DMS 273 treated with DMSO at 0.1 percent for 48 hours (cell line): Measurements from ENCODE around the gene DEGS1.
"Not testable (repeated sequence)": the region's sequence is repeated elsewhere in the genome, so short reads cannot be mapped to it uniquely, and the experiment has no call there.

Source experiments
- DNase-seq: peaks from one replicate; lab custom pipeline; 2025; lab: John Stamatoyannopoulos, UW

The DEGS1 gene

DNA sequence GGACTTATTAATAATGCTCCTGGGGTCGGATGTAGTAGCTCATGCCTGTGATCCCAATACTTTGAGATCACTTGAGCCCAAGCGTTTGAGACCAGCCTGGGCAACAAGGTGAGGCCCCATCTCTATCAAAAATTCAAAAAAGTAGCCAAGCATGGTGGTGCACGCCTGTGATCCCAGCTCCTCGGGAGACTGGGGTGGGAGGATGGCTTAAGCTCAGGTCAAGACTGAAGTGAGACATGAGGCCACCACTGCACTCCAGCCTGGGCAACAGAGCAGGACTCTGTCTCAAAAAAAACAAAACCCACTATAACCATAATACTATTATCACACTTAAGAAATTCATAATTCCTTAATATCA is 1.6 kb upstream of the DEGS1 start:
- no peak for DNase-seq

DNA sequence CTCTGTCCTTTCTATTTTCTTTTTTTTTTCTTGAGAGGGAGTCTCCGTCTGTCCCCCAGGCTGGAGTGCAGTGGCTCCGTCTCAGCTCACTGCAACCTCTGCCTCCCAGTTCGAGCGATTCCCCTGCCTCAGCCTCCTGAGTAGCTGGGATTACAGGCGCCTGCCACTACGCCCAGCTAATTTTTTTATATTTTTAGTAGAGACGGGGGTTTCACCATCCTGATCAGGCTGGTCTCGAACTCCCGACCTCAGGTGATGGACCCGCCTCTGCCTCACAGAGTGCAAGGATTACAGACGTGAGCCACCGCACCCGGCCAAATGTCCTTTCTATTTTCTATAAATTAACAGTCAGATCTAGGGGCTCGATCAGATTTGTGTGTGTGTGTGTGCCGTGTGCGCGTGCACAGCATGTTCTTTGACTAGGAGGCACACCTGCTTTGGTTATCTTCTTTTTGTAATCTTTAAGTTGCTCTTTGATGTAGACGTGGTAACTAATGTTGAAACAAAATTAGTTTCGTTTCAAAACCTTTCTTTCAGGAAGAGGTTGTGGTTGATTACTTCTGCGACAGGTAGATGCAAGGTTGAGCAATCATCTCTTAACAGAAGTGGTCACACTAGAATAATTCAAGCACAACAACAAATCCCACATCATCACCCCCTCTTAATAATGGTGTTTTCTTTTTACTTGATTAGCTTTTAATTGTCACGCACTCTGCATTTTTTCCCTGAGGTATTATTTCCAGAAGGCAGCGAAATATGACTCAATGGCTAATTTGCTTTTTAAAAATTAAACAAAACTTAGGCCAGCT is 779 bp upstream of the DEGS1 start:
- DNase-seq = no peak

DNA sequence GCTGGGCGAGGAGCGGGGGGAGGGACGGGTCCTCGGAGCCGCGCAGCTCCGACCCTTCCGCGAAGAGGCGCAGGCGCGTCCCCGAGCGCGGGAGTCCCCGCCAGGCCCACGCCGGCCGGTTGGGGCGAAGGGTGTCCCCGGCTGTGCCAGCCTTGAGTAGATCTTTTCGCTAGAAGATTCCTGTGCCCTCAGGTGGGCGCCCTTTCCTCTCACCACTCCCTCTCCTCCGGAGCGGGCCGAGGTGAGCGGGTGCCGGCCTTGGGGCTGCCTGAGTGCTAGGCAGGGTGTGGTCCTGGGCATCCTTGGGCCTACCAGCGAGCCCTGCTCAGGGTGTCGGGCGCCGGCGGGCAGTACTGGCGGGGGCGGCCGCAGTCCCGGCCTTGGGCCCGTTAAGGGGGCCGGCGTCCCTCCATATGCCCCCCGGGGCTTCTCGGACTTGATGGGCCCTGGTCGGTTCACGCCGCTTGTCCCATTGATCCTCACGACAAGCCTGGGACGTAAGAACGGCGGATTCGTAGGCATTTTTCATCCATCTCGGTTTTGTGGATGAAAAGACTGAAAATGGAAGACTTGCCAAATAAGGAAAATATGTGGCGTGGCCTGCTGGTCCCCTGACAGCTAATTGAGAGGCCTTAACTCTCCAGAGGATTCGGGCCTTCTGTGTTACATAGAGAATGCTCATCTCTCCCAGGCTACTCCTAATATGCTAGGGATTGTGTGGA is 712 bp downstream of the DEGS1 start:
- DNase-seq = peak; percentile 50

DNA sequence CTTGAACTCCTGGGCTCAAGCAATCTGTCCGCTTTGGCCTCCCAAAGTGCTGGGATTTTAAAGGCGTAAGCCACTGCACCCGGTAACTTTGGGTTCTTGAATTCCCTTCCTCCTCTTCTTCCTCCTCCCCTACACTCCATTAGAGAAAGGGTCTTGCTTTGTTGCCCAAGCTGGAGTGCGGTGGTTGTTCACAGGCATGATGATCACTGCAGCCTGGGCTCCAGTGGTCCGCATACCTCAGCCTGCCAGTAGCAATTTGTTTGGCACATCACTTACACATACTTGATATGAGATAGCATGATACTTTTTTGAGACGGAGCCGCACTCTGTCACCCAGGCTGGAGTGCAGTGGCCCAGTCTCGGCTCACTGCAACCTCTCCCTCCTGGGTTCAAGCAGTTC is 2.2 kb downstream of the DEGS1 start:
- DNase-seq = no peak

DNA sequence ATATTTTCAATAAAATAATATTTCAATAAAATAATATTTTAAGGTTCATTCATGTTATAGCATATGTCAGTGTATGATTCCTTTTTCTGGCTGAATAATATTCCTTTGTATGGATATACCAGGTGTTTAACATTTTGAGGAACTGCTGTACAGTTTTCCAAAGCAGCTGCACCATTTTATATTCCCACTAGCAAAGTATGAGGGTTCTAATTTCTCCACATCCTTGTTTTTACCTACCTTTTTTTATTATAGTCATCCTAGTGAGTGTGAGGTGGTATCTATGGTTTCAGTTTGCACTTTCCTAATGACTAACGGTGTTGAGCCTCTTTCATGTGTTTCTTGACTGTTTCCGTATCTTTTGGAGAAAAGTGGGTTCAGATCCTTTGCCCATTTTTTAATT is 5.2 kb downstream of the DEGS1 start:
- DNase-seq = no peak

DNA sequence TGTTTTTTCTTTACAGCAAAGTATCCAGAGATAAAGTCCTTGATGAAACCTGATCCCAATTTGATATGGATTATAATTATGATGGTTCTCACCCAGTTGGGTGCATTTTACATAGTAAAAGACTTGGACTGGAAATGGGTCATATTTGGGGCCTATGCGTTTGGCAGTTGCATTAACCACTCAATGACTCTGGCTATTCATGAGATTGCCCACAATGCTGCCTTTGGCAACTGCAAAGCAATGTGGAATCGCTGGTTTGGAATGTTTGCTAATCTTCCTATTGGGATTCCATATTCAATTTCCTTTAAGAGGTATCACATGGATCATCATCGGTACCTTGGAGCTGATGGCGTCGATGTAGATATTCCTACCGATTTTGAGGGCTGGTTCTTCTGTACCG is 6.5 kb downstream of the DEGS1 start:
- no peak for DNase-seq

DNA sequence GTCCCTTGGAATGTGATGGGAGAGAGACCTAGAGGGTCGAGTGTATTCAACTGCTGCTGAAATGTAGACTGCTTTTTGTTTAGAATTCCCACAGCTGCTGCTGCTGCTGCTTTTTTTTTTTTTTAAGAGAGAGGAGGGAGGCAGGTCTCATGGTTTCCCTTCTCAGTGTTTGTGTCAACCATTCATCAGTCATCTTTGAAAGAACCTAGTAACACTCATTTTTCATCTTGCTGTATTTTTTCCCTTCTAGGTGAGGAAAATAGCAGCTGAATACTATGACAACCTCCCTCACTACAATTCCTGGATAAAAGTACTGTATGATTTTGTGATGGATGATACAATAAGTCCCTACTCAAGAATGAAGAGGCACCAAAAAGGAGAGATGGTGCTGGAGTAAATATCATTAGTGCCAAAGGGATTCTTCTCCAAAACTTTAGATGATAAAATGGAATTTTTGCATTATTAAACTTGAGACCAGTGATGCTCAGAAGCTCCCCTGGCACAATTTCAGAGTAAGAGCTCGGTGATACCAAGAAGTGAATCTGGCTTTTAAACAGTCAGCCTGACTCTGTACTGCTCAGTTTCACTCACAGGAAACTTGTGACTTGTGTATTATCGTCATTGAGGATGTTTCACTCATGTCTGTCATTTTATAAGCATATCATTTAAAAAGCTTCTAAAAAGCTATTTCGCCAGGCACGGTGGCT is 9.2 kb downstream of the DEGS1 start:
- DNase-seq = no peak

DNA sequence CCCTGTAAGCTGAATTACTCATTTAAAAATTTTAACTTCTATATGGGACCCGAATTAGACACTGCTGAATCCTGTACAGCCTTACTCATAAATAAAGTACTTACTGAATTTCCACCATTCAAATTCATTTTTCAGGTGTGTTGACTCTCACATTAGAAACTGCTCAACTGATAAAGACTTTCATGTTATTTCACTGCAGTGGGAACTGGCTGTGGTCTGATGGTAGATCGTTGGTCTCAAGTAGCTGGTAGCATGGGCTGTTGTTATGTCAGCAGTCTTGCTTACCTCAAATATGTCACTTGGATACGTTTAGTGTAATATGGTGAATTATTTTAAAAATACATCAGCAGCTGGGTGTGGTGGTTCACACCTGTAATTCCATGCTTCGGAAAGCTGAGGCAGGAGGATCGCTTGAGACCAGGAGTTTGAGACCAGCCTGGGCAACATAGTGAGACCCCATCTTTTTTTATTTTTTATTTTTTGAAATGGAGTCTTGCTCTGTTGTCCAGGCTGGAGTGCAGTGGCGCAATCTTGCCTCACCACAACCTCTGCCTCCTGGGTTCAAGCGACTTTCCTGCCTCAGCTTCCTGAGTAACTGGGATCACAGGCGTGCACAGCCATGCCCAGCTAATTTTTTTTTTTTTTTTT is 10.4 kb downstream of the DEGS1 start:
- no peak for DNase-seq

DNA sequence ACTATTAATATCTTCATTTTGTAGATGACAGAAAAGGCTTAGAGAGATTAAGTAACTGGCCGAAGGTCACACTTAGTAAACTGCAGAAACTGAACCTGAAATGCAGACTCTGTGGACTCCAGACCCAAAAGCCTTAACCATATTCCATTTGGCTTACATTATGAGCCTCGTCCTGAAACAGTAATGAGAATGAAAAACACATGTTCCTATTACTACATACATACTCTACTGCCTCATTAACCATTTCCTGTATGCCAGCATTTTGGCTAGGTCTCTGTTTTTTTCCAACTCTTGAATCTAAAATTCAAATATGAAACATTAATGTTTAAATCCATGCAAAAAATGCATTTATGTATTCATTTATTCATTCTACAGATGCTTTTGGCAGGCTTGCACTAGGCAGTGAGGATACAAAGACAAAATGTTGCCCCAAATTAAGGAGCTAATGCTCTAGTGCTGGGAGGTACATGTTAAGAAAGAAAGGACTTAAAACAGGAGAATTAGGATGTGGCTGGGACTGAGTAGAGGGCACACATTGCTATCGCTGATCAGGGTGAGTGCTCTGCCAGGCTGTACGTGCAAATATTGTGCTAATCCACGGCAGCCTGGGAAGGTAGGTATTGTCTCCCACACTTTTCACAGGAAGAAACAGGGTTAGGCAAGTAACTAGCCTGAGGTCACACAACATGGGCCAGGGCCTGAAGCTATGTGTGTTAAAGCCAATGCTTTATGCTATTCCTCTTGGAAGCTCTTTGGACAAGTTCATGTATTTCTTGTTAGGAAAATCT is 14.0 kb downstream of the DEGS1 start:
- no peak for DNase-seq

DNA sequence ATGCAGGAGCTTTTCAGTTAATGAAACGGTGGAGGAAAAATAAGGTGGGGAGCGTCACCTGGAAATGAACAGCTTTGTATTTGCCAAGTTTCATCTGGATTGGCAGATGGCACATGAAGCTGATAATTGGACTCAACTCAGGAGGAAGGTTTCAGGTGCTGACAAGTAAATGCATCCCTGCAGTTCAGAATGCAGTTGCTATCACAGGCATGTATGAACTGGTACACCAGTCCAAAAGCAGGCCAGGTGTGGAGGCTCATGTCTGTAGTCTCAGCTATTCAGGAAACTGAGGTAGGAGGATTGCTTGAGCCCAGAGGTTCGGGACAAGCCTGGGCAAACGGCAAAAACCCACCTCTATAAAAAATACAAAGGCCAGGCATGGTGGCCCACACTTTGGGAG is 15.5 kb downstream of the DEGS1 start:
- no peak for DNase-seq

DNA sequence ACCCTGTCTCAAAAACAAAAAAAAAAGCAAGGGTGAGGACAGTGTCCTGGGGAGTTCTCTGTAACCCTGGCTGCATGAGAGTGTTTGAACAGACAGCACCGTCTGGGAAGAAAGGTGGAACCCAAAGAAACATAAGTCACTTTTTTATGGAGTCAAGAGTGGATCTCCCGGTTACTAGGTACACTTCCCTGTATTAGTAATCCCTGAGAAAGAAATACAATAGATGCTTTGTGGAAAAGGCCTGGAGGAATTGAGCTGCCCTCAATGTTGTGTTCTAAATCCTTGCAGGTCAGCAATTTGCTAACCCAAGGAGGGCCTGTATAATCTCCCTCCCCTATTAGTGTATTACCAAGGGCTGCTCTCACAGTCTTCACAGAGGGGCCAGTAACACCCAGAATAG is 16.6 kb downstream of the DEGS1 start:
- no peak for DNase-seq

DNA sequence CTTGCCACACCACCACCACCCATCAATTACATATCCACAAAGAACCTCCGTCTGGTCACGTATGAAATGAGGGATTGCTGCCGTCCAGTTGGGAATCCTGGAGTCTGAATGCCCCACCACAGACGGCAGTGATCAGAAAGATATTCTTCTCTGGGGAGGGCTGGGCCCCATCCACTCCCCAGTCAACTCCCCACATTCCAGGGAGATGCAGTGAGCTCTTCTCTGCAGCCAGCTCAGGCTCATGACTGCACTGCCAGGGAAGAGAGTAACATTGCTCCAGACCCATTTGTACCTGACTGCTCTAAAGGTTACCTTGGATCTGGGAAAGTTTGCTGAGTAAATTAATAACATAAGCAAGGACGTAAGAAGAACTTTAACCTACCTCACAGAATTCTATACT is 18.3 kb downstream of the DEGS1 start:
- no peak for DNase-seq

DNA sequence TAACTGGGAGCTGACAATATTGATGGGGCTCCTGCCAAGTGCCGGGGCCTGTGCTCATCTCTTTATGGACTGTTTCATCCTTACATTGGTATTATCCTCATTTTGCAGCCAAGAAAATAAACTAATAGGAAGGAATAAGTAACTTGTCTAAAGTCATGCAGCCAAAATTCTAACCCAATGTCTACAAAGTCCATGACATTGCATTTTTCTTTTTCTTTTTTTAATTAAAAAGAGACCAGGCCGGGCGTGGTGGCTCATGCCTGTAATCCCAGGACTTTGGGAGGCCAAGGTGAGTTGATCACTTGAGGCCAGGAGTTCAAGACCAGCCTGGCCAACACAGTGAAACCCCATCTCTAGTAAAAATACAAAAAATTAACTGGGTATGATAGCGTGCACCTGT is 18.8 kb downstream of the DEGS1 start:
- DNase-seq = no peak

DNA sequence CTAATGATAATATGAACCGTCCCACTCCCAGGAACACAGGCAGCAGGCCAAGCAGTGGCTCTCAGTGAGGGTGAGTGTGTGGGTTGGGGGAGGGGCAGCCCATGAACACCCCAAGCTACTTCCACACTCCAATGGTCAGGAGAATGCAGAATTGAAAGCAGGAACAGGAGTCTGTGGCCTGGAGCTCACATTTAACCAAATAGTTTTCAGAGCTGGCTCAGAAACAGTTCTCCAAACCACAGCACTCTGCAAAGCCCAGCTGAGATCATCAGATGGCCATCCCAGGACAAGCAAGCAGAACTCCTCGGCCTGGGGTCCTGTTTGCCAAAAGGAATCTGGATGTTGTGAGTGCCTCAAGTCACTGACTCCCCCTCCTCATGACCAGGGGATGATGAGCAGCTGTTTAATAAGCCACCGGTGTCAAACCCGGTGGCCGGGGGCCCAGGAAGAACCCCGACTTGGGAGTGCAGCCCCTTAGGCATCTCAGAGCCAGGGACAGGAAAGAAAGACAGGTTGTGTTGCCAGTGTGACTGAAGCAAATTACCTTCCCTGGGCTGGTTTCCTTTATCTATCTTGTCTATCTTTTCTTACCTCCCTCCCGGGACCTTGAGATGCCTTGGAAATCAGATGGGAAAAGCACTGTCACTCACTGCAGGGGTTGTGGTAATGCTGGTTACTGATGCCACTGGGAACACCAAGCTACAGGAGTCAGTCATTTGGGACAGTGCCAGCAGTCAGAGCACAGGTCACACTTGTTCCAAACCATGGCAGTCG is 20.4 kb downstream of the DEGS1 start:
- DNase-seq = peak; percentile 13

DNA sequence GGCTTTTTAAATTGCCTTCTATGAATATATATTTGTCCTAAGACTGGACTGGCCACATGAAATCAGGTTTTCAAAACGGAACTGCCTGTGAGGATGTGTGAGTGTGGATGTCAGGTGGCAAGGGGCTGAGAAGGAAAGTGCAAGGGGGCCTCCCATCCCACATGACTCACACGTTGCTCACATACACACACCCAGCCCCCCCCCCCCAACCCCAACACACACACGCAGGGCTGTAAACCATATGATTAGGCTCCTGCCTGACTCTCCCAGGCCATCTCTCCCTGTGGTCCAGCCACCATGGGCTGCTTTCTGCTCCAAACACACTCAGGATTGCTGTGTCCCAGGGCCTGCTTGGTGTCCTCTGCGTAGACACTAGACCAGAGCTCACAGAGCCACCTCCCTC is 22.4 kb downstream of the DEGS1 start:
- DNase-seq = no peak

DNA sequence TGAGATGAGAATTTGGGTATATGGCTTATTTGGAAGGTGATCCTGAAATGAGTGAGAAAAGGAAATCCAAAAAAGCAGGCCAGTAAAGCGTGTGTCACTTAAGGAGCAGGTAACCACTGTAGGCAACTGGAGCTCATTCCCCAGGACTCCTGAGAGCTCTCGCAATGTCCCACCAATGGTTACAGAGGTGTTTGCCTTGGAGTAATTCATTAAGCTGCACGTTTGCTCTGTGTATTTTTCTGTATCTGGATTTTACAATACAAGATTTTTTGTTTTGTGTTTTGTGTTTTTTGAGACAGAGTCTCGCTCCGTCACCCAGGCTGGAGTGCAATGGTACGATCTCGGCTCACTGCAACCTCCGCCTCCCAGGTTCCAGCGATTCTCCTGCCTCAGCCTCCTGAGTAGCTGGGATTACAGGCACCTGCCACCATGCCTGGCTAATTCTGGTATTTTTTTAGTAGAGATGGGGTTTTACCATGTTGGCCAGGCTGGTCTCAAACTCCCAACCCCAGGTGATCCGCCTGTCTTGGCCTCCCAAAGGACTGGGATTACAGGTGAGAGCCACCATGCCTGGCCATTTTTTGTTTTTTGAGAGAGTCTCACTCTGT is 23.0 kb downstream of the DEGS1 start:
- not testable (repeated sequence) for DNase-seq

DNA sequence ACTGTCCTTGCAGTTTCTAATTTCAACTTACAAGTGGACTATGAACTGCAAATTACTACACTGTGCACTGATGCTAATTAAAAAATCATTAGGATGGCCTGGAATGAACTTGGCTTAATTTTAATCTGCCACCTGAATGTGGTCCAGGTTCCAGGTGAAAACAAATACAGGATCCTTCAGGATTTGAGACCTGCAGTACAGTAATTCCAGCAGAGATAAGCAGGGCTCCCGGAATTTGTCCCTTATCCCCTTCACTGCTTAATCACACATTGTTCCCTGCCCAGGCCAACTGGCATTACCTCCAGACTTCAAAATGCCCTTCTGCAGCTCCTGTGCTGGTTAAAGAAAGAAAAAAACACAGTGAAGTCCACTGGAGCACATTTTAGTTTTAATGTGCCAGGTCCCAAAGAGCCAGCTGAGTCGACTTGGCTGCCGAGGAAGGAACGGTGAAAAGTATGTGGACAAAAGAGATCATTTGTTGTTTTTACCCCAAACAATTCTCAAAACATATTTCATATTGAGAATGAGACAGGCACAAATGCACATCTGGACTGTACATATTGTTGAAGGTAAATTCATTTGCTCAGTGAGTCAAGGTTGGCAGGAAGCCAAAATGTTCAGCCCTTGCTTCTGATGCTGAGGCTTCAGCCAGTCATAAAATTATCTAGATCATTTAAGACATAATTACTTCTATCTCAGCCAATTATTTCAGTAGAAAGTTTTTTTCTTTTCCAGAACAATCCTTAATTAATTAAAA is 28.3 kb downstream of the DEGS1 start:
- no peak for DNase-seq

DNA sequence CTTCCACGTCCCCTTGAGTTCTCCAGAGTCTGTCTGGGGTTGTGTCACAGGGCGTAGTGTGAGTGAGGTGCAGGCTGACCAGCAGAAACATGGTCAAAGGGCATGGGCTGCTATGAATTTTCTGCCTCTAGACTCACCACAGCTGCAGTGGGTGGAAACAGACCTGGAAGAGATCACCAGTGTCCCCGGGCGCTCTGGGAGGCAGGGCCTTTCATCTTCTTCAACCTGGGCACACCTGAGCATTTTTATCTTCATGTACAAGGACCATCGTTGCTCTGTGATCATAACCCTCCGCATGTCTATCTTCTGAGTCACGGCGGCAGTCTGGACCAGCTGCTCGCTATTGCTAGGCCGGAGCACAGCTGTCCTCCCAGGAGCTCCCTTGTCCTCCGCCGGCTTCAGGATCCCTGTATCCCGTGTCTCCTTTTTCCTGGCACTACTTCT is 29.6 kb downstream of the DEGS1 start:
- no peak for DNase-seq

DNA sequence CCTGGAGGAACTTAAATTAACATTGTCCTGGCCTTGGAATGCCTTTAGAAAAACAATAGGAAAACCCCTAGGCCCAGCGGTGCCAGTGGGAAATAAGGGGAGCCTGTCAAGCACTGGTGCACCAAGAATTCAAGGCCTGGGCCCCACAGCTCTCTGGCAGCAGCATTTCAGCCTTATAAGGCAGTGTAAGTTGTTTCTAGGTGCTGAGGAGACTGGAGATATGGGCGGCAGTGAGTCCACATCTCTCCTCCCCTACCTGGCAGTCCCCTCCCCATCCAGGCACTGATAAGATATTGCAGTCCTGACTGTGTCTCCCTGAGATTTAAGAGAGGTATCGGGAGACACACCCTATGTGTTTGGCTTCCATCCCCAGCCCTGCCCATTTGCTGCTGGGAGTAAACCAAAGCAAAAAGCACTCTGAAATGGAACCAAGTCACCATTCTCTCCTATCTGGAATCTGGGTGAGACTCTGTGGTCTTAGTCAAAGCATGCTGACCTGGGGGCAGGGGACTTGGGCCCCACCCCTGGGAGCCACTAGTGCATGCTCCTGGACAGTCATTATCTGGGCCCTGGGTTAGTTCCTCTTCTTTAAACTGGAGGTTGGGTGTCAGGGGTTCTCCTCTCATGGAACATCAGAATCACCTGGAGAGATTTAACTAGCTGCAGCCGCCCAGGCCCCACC is 30.5 kb downstream of the DEGS1 start:
- DNase-seq = no peak
